ENCODE measurements around the gene NTNG1. TPM values are rescaled to one million over a fixed set of nuclear protein-coding genes. Genes with fewer than 3 reads are reported as not detected.

Gene NTNG1
- total and polyA plus RNA-seq, 2 of the 13 experiments (the other 11 are each of a cell fraction or from before 2014, with no cell fraction given): not detected

- Histone ChIP-seq H3K79me2 (ENCODE audit: insufficient read depth, low read length) (no peaks in the 10 kb centered on the region), H4K20me1 (ENCODE audit: insufficient read depth, low read length) (no peaks in the 10 kb centered on the region), H3K9me3 (ENCODE audit: low read length) (no peaks in the 10 kb centered on the region), H3K4me2 (ENCODE audit: low read depth, low read length) (no peak overlapping the region), H2AFZ (ENCODE audit: low read length) (no peak overlapping the region), H3K27me3 (ENCODE audit: control insufficient read depth in 1 of 2, insufficient read depth in 2 of 2, low read length in 2 of 2) (no peaks in the 10 kb centered on the region), H3K27ac (ENCODE audit: extremely low read length, insufficient read depth, low read length) (no peak overlapping the region), H3K4me1 (ENCODE audit: insufficient read depth, low read length) (no peaks in the 10 kb centered on the region), H3K9ac (ENCODE audit: insufficient read depth, low read depth, low read length) (no peak overlapping the region), H3K36me3 (replicated peaks in 1 of 2; ENCODE audit: control insufficient read depth in 1 of 2, insufficient read depth in 2 of 2, low read length in 2 of 2) (no peaks in the 10 kb centered on the region), H3K4me3 (replicated peaks in 1 of 3; ENCODE audit: insufficient read depth in 1 of 3, low read depth in 2 of 3, low read length in 3 of 3) (no peak overlapping the region)
- in situ Hi-C loops (cut with HindIII; ENCODE audit: extremely low pct_ligation_motif_present, low pct_unique_long_range_greater_than_20kb): no loop called here
- no peak for FAIRE-seq
- no TSS peak for BruUV-seq (replicated peaks)
- ATAC-seq: no peak
- CTCF ChIA-PET (ENCODE audit: low intra/inter-chr PET ratio, low total read pairs): no interaction called here
- TF ChIP-seq ZNF232 (CRISPR knock-in tag; IDR thresholded peaks at IDR 0.05; ENCODE audit: borderline replicate concordance) (no peak), ZMYM3 (CRISPR knock-in tag; IDR thresholded peaks at IDR 0.05) (no peak), ZSCAN25 (CRISPR knock-in tag; IDR thresholded peaks at IDR 0.05) (no peak), TP53 (CRISPR knock-in tag; conservative IDR thresholded peaks at IDR 0.05) (no peak), ZNF3 (CRISPR knock-in tag; IDR thresholded peaks at IDR 0.05) (no peak), SCMH1 (CRISPR knock-in tag; IDR thresholded peaks at IDR 0.05; ENCODE audit: borderline replicate concordance) (no peak), NPAS2 (CRISPR knock-in tag; IDR thresholded peaks at IDR 0.05; ENCODE audit: borderline replicate concordance) (no peak), HOXA7 (CRISPR knock-in tag; IDR thresholded peaks at IDR 0.05) (no peak), ZNF34 (CRISPR knock-in tag; IDR thresholded peaks at IDR 0.05; ENCODE audit: borderline replicate concordance) (no peak)
- TF ChIP-seq, protein P1, sequence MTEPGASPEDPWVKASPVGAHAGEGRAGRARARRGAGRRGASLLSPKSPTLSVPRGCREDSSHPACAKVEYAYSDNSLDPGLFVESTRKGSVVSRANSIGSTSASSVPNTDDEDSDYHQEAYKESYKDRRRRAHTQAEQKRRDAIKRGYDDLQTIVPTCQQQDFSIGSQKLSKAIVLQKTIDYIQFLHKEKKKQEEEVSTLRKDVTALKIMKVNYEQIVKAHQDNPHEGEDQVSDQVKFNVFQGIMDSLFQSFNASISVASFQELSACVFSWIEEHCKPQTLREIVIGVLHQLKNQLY (CRISPR knock-in tag; IDR thresholded peaks at IDR 0.05): no peak
- 1% methylated on average over 2 of the region's 2 CpGs for WGBS (ENCODE audit: low lambda C conversion rate)
- no peak for DNase-seq (ENCODE audit: low spot score)
- intact Hi-C loops (cut with micrococcal nuclease; ENCODE audit: unreplicated experiment): no loop called here
- POLR2A ChIA-PET: no interaction called here
These were observed 88.9 kb downstream of the NTNG1 start for GRCh38 chr1:107229711-107230110.

GRCh38 chr1:107230121-107230520 lies 89.3 kb downstream of the NTNG1 start:
- no peaks in the 10 kb centered on the region for H3K27me3 ChIP-seq (ENCODE audit: control insufficient read depth in 1 of 2, insufficient read depth in 2 of 2, low read length in 2 of 2)
- no peak overlapping the region for H3K9ac ChIP-seq (ENCODE audit: insufficient read depth, low read depth, low read length)
- CTCF ChIA-PET (ENCODE audit: low intra/inter-chr PET ratio, low total read pairs): no interaction called here
- no peaks in the 10 kb centered on the region for H3K9me3 ChIP-seq (ENCODE audit: low read length)
- no peak overlapping the region for H3K27ac ChIP-seq (ENCODE audit: extremely low read length, insufficient read depth, low read length)
- FAIRE-seq (no peak), DNase-seq (ENCODE audit: low spot score) (no peak), ATAC-seq (no peak)
- no TSS peak for BruUV-seq (replicated peaks)
- POLR2A ChIA-PET: no interaction called here
- no peaks in the 10 kb centered on the region for H4K20me1 ChIP-seq (ENCODE audit: insufficient read depth, low read length)
- H3K79me2 ChIP-seq (ENCODE audit: insufficient read depth, low read length): no peaks in the 10 kb centered on the region
- no peak overlapping the region for H3K4me3 ChIP-seq (replicated peaks in 1 of 3; ENCODE audit: insufficient read depth in 1 of 3, low read depth in 2 of 3, low read length in 3 of 3)
- no peaks in the 10 kb centered on the region for H3K4me1 ChIP-seq (ENCODE audit: insufficient read depth, low read length)
- intact Hi-C loops (cut with micrococcal nuclease; ENCODE audit: unreplicated experiment): no loop called here
- no peak overlapping the region for H3K4me2 ChIP-seq (ENCODE audit: low read depth, low read length)
- 3% methylated on average over 2 of the region's 2 CpGs for WGBS (ENCODE audit: low lambda C conversion rate)
- H2AFZ ChIP-seq (ENCODE audit: low read length): no peak overlapping the region
- H3K36me3 ChIP-seq (replicated peaks in 1 of 2; ENCODE audit: control insufficient read depth in 1 of 2, insufficient read depth in 2 of 2, low read length in 2 of 2): no peaks in the 10 kb centered on the region
- in situ Hi-C loops (cut with HindIII; ENCODE audit: extremely low pct_ligation_motif_present, low pct_unique_long_range_greater_than_20kb): no loop called here
- TF ChIP-seq HDAC6 (IDR thresholded peaks at IDR 0.05; ENCODE audit: low read depth, low read length) (no peak), ZNF652 (CRISPR knock-in tag; IDR thresholded peaks at IDR 0.05; ENCODE audit: borderline replicate concordance, low read depth) (no peak), SSRP1 (CRISPR knock-in tag; IDR thresholded peaks at IDR 0.05) (no peak), ZNF780A (CRISPR knock-in tag; IDR thresholded peaks at IDR 0.05) (no peak), NFE2L2 (IDR thresholded peaks at IDR 0.05; ENCODE audit: low read length) (no peak), ZBTB49 (CRISPR knock-in tag; IDR thresholded peaks at IDR 0.05; ENCODE audit: borderline replicate concordance) (no peak), HNRNPLL (IDR thresholded peaks at IDR 0.05; ENCODE audit: low read depth, low read length, poor library complexity, severe bottlenecking) (no peak), CREB3 (CRISPR knock-in tag; IDR thresholded peaks at IDR 0.05) (no peak)
